Gastroesophageal sphincter (tissue), 4 donors: ENCODE measurements around the gene GPD1L. TPM values are rescaled to one million over a fixed set of nuclear protein-coding genes. Genes with fewer than 3 reads are reported as not detected.
"Not testable (repeated sequence)": the region's sequence is repeated elsewhere in the genome, so short reads cannot be mapped to it uniquely, and the experiment has no call there.

Source experiments
- ATAC-seq: fragments of 150-250 bp; one replicate; pipeline ENCODE4 v1.9.1; 2016; ENCODE audit warnings: mild to moderate bottlenecking, moderate library complexity
- H3K27ac ChIP-seq, 4 donors: fragments of 200-600 bp; sonication (generic) in 3 of 4; 1 replicate in 3 of 4; 2 replicates in 1 of 4; pipeline ENCODE4 v1.5.1; 2016 to 2019
- H3K27me3 ChIP-seq: fragments of 200-600 bp; sonication (generic); one replicate; pipeline ENCODE4 v1.5.1; 2019
- H3K36me3 ChIP-seq, 2 donors: fragments of 200-600 bp; sonication (generic); one replicate each; pipeline ENCODE4 v1.5.1; 2019; ENCODE audit warnings: control low read depth in 1 of 2
- H3K4me1 ChIP-seq, 3 donors: fragments of 200-600 bp; sonication (generic); 1 replicate in 2 of 3; 2 replicates in 1 of 3; pipeline ENCODE4 v1.5.1; 2016 to 2019; ENCODE audit warnings: control low read depth in 2 of 3
- H3K4me3 ChIP-seq, 2 donors: fragments of 200-600 bp; sonication (generic); one replicate each; pipeline ENCODE4 v1.5.1; 2019; ENCODE audit warnings: mild to moderate bottlenecking in 1 of 2, moderate library complexity in 1 of 2
- H3K9me3 ChIP-seq, 3 donors: fragments of 200-600 bp; sonication (generic); one replicate each; pipeline ENCODE4 v1.5.1; 2017 to 2019; ENCODE audit warnings: control low read depth in 2 of 3
- CTCF ChIP-seq, 4 experiments: fragments of 200-600 bp in 2 of 4; fragments of 450-650 bp in 2 of 4; sonication (generic) in 1 of 4; IDR thresholded peaks; one replicate each; pipeline ENCODE4 v1.5.1; 2017 to 2019; ENCODE audit warnings: antibody characterized with exemption in 4 of 4, mild to moderate bottlenecking in 2 of 4, moderate library complexity in 2 of 4
- EP300 ChIP-seq: sonication (generic); formaldehyde crosslinking; IDR thresholded peaks from one replicate; pipeline ENCODE4 v1.6.1; 2017; ENCODE audit warnings: antibody characterized with exemption, mild to moderate bottlenecking
- POLR2A ChIP-seq, 2 donors: fragments of 450-650 bp; IDR thresholded peaks; one replicate each; pipeline ENCODE4 v1.6.1; 2017; ENCODE audit warnings: antibody characterized with exemption in 2 of 2, mild to moderate bottlenecking in 2 of 2, moderate library complexity in 1 of 2
- POLR2AphosphoS5 ChIP-seq: sonication (generic); formaldehyde crosslinking; IDR thresholded peaks from one replicate; pipeline ENCODE4 v1.6.1; 2017; ENCODE audit warnings: antibody characterized with exemption
- WGBS, 2 donors: methylation state at CpG; one replicate each; pipeline ENCODE4 v1.1.5; 2018; ENCODE audit warnings: low coverage in 1 of 2; 5-methylcytosine and 5-hydroxymethylcytosine counted together
- total RNA-seq, 4 donors: library from RNA; depleted of rRNA; stranded (reverse); fragments of >200 nt; gene quantifications; one replicate each; pipeline ENCODE4 v1.1.0, GENCODE V29; 2016

Gene GPD1L
- total RNA-seq, 4 donors from 2014 or later = 85.0 to 162 (median 106) TPM

- Histone ChIP-seq H3K4me1 (peaks cover 0 to 3% (median 0%) of the 10 kb centered on the region in 3 donors), H3K4me3 (no peak overlapping the region), H3K27ac (no peak overlapping the region), H3K27me3 (no peaks in the 10 kb centered on the region), H3K9me3 (no peaks in the 10 kb centered on the region), H3K36me3 (no peaks in the 10 kb centered on the region)
- no peak for ATAC-seq
- WGBS, 2 donors = 41 to 71% methylated on average over 1 to 3 of the region's 3 CpGs
- no peak for TF ChIP-seq CTCF (IDR thresholded peaks at IDR 0.05)
- no peak for TF ChIP-seq POLR2AphosphoS5
- no peak for TF ChIP-seq POLR2A (IDR thresholded peaks at IDR 0.05)
- no peak for TF ChIP-seq EP300
Measured at GRCh38 chr3:32189693-32190092, 83.3 kb downstream of the GPD1L start.

DNA sequence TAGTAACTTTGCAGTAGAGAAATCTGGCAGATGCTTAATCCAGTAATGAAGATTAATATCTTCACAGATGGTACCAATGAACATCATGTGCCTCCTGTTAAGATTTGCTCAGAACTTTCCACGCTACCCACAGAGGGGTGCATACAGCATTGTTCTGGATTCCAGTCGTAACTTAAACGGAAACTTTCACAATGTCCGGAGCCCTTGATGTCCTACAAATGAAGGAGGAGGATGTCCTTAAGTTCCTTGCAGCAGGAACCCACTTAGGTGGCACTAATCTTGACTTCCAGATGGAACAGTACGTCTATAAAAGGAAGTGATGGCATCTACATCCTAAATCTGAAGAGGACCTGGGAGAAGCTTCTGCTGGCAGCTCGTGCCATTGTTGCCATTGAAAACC is 84.1 kb downstream of the GPD1L start:
- H3K4me3 ChIP-seq, H3K36me3 ChIP-seq, H3K27me3 ChIP-seq, H3K27ac ChIP-seq, ATAC-seq, H3K4me1 ChIP-seq, H3K9me3 ChIP-seq: not testable (repeated sequence)
- 75 to 77% methylated on average over 4 of the region's 6 CpGs for WGBS, 2 donors

GRCh38 chr3:32193101-32193500 is 86.7 kb downstream of the GPD1L start:
- H3K4me1 ChIP-seq = peaks cover 0 to 5% (median 0%) of the 10 kb centered on the region in 3 donors
- H3K9me3 ChIP-seq = no peaks in the 10 kb centered on the region
- no peak for ATAC-seq
- H3K36me3 ChIP-seq = no peaks in the 10 kb centered on the region
- TF ChIP-seq POLR2AphosphoS5 (no peak), POLR2A (IDR thresholded peaks at IDR 0.05) (no peak), CTCF (IDR thresholded peaks at IDR 0.05) (no peak), EP300 (no peak)
- no peaks in the 10 kb centered on the region for H3K27me3 ChIP-seq
- no peak overlapping the region for H3K4me3 ChIP-seq
- H3K27ac ChIP-seq = no peak overlapping the region

DNA sequence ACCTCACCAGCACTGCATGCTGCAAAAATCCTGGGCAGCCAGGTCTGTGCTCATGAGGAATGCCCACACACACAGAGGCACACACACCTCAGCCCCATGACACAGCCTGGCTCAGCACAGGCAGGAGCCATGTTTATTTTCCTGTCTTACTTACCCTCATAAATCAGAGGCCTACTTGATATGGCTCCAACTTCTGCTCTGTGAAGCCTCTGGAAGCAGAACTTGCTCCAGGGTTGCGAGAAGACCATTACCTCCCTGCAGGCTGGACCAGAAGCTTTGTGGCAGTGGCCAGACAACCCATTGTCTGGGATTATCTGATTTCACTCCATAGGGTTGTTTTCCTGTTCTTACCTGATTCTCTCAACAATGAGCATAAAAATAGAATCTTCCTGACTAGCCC is 88.2 kb downstream of the GPD1L start:
- Histone ChIP-seq H3K27ac (no peak overlapping the region), H3K4me1 (peaks cover 0 to 7% (median 0%) of the 10 kb centered on the region in 3 donors), H3K9me3 (no peaks in the 10 kb centered on the region), H3K4me3 (no peak overlapping the region), H3K36me3 (no peaks in the 10 kb centered on the region), H3K27me3 (no peaks in the 10 kb centered on the region)
- 86% methylated on average over 1 of the region's 1 CpG; no CpG with 5 or more reads in 1 of the 2 donors for WGBS, 2 donors
- no peak for ATAC-seq
- TF ChIP-seq POLR2A (IDR thresholded peaks at IDR 0.05) (no peak), EP300 (no peak), CTCF (IDR thresholded peaks at IDR 0.05) (no peak), POLR2AphosphoS5 (no peak)

- TF ChIP-seq POLR2AphosphoS5 (no peak), EP300 (no peak), POLR2A (IDR thresholded peaks at IDR 0.05) (no peak), CTCF (IDR thresholded peaks at IDR 0.05) (no peak)
- no peak for ATAC-seq
- H3K27me3 ChIP-seq = no peaks in the 10 kb centered on the region
- WGBS, 2 donors = 80 to 82% methylated on average over 3 to 4 of the region's 4 CpGs
- no peaks in the 10 kb centered on the region for H3K36me3 ChIP-seq
- no peak overlapping the region for H3K27ac ChIP-seq
- no peak overlapping the region for H3K4me3 ChIP-seq
- no peaks in the 10 kb centered on the region for H3K9me3 ChIP-seq
- H3K4me1 ChIP-seq = peaks cover 0 to 15% (median 0%) of the 10 kb centered on the region in 3 donors
Measured at GRCh38 chr3:32195995-32196540, 89.6 kb downstream of the GPD1L start.
